ENCODE results near the gene TMEM167A. TPM values are rescaled to one million over a fixed set of nuclear protein-coding genes. Genes with fewer than 3 reads are reported as not detected.

TMEM167A gene
- total RNA-seq, 2 experiments from 2014 or later, result 33.8 to 37.1 TPM

- Histone ChIP-seq H3K9me3 (ENCODE audit: control insufficient read depth in 1 of 2, insufficient read depth in 1 of 2, low read length in 2 of 2) (no peaks in the 10 kb centered on the region), H3K4me1 (ENCODE audit: insufficient read depth, low read length) (no peaks in the 10 kb centered on the region), H3K27ac (ENCODE audit: low read depth in 1 of 2, low read length in 2 of 2) (no peak overlapping the region), H3K36me3 (ENCODE audit: insufficient read depth, low read length) (peaks cover 11% of the 10 kb centered on the region), H3K4me3 (ENCODE audit: low read length) (no peak overlapping the region), H3K27me3 (ENCODE audit: control insufficient read depth in 1 of 2, insufficient read depth in 2 of 2, low read length in 2 of 2) (no peaks in the 10 kb centered on the region)
- ATAC-seq (ENCODE audit: poor library complexity) (no peak), DNase-seq (no peak)
- Mint-ChIP-seq H3K27me3 (no peaks in the 10 kb centered on the region), H3K9me3 (no peaks in the 10 kb centered on the region), H3K4me3 (no peak overlapping the region), H3K36me3 (ENCODE audit: low read depth) (peaks cover 15% of the 10 kb centered on the region), H3K4me1 (ENCODE audit: low read depth) (no peaks in the 10 kb centered on the region), H3K27ac (no peak overlapping the region)
- intact Hi-C loops (cut with DNase I, micrococcal nuclease), result no loop called here
- POLR2A ChIA-PET, result no interaction called here
- CTCF ChIA-PET, result no interaction called here
- TF ChIP-seq CTCF (IDR thresholded peaks at IDR 0.05), result no peak
These were observed 28.9 kb downstream of the TMEM167A start for GRCh38 chr5:83048277-83048676.

GRCh38 chr5:83044926-83045325, 32.3 kb downstream of the TMEM167A start:
- H3K36me3 Mint-ChIP-seq (ENCODE audit: low read depth), result no peaks in the 10 kb centered on the region
- POLR2A ChIA-PET, result no interaction called here

GRCh38 chr5:83042507-83042906, 34.7 kb downstream of the TMEM167A start:
- no peaks in the 10 kb centered on the region for H3K9me3 ChIP-seq (ENCODE audit: control insufficient read depth in 1 of 2, insufficient read depth in 1 of 2, low read length in 2 of 2)
- Mint-ChIP-seq H3K27me3 (no peaks in the 10 kb centered on the region), H3K4me1 (ENCODE audit: low read depth) (peaks cover under 1% of the 10 kb centered on the region), H3K9me3 (no peaks in the 10 kb centered on the region), H3K4me3 (no peak overlapping the region), H3K36me3 (ENCODE audit: low read depth) (no peaks in the 10 kb centered on the region), H3K27ac (no peak overlapping the region)
- ATAC-seq (ENCODE audit: poor library complexity) (no peak), DNase-seq (no peak)
- no peak overlapping the region for H3K4me3 ChIP-seq (ENCODE audit: low read length)
- H3K27me3 ChIP-seq (ENCODE audit: control insufficient read depth in 1 of 2, insufficient read depth in 2 of 2, low read length in 2 of 2), result no peaks in the 10 kb centered on the region
- CTCF ChIA-PET, result no interaction called here
- H3K27ac ChIP-seq (ENCODE audit: low read depth in 1 of 2, low read length in 2 of 2), result no peak overlapping the region
- no peaks in the 10 kb centered on the region for H3K36me3 ChIP-seq (ENCODE audit: insufficient read depth, low read length)
- intact Hi-C loops (cut with DNase I, micrococcal nuclease), result no loop called here
- H3K4me1 ChIP-seq (ENCODE audit: insufficient read depth, low read length), result no peaks in the 10 kb centered on the region
- no peak for TF ChIP-seq CTCF (IDR thresholded peaks at IDR 0.05)
- POLR2A ChIA-PET, result no interaction called here

More at GRCh38 chr5:83044926-83045325, 32.3 kb downstream of the TMEM167A start:
- no peaks in the 10 kb centered on the region for H3K9me3 ChIP-seq (ENCODE audit: control insufficient read depth in 1 of 2, insufficient read depth in 1 of 2, low read length in 2 of 2)
- Mint-ChIP-seq H3K27ac (no peak overlapping the region), H3K27me3 (no peaks in the 10 kb centered on the region), H3K9me3 (no peaks in the 10 kb centered on the region), H3K4me1 (ENCODE audit: low read depth) (no peaks in the 10 kb centered on the region), H3K4me3 (no peak overlapping the region)
- intact Hi-C loops (cut with DNase I, micrococcal nuclease), result no loop called here
- no peak for TF ChIP-seq CTCF (IDR thresholded peaks at IDR 0.05)
- no peak for DNase-seq
- no peaks in the 10 kb centered on the region for H3K27me3 ChIP-seq (ENCODE audit: control insufficient read depth in 1 of 2, insufficient read depth in 2 of 2, low read length in 2 of 2)
- CTCF ChIA-PET, result no interaction called here
- H3K27ac ChIP-seq (ENCODE audit: low read depth in 1 of 2, low read length in 2 of 2), result no peak overlapping the region
- no peak overlapping the region for H3K4me3 ChIP-seq (ENCODE audit: low read length)
- no peak for ATAC-seq (ENCODE audit: poor library complexity)
- H3K4me1 ChIP-seq (ENCODE audit: insufficient read depth, low read length), result no peaks in the 10 kb centered on the region
- no peaks in the 10 kb centered on the region for H3K36me3 ChIP-seq (ENCODE audit: insufficient read depth, low read length)
